Right lobe of liver (tissue), 6 donors: ENCODE results near the gene RNF208. TPM values are rescaled to one million over a fixed set of nuclear protein-coding genes. Genes with fewer than 3 reads are reported as not detected.

Experiments
- ATAC-seq, 4 donors: fragments of 200-7000 bp; cut with Tn5 transposase; one replicate each; pipeline ENCODE4 v1.9.1; 2020; ENCODE audit warnings: mild to moderate bottlenecking in 4 of 4, moderate library complexity in 4 of 4
- DNase-seq, 3 donors: peaks; one replicate each; pipeline ENCODE4 v3.0.0-alpha.2; 2020
- H3K27ac ChIP-seq, 3 donors: fragments of 200-600 bp; one replicate each; pipeline ENCODE4 v1.8.0; 2022
- H3K27me3 ChIP-seq, 2 donors: fragments of 200-600 bp; one replicate each; pipeline ENCODE4 v1.8.0; 2022
- H3K36me3 ChIP-seq, 4 donors: fragments of 200-600 bp; sonication (generic) in 1 of 4; one replicate each; pipeline versions ENCODE4 v1.5.1 to v1.8.0; 2017 to 2022; ENCODE audit warnings: control low read depth in 1 of 4
- H3K4me1 ChIP-seq, 4 donors: fragments of 200-600 bp; sonication (generic) in 1 of 4; one replicate each; pipeline versions ENCODE4 v1.5.1 to v1.8.0; 2017 to 2022; ENCODE audit warnings: control low read depth in 1 of 4
- H3K4me3 ChIP-seq, 3 donors: fragments of 200-600 bp; one replicate each; pipeline ENCODE4 v1.8.0; 2022
- H3K9me3 ChIP-seq, 4 donors: fragments of 200-600 bp; sonication (generic) in 1 of 4; one replicate each; pipeline versions ENCODE4 v1.5.1 to v1.8.0; 2017 to 2022; ENCODE audit warnings: control low read depth in 1 of 4
- CTCF ChIP-seq, 4 donors: fragments of 200-600 bp in 3 of 4; fragments of 450-650 bp in 1 of 4; IDR thresholded peaks; one replicate each; pipeline versions ENCODE4 v1.5.1 to v1.8.0; 2016 to 2022; ENCODE audit warnings: antibody characterized with exemption in 4 of 4, mild to moderate bottlenecking in 2 of 4
- POLR2A ChIP-seq: fragments of 450-650 bp; IDR thresholded peaks from one replicate; pipeline ENCODE4 v1.6.1; 2017; ENCODE audit warnings: antibody characterized with exemption, mild to moderate bottlenecking
- WGBS: methylation state at CpG from one replicate; pipeline ENCODE4 v1.1.6; 2018; ENCODE audit warnings: low coverage, low lambda C conversion rate; ENCODE audit not compliant: insufficient coverage; ENCODE audit errors: missing lambda C conversion rate; 5-methylcytosine and 5-hydroxymethylcytosine counted together
- intact Hi-C, 2 donors: fragments of 100-400 bp; cut with DNase I; formaldehyde crosslinking; loops; one replicate each; pipeline versions ENCODE4 v1.11.2 to v1.14.1; 2022
- total RNA-seq, 6 experiments: library from RNA; depleted of rRNA in 2 of 6; stranded (reverse); fragments of >200 nt in 2 of 6; fragmentation: NEBNext Ultra II Directional in 3 of 6; extraction: Animal tissue kit (Norgen Biotek cat#: 25700) in 3 of 6; gene quantifications; one replicate each; pipeline versions ENCODE4 v1.1.0 to v1.2.4, GENCODE V29; 2016 to 2023
- donor health status: DM: no; HTN: yes; CAD: no.
- donor health status: DM: no; HTN: no; CAD: no.
- donor health status: DM: no; HTN: no; CAD: no.
- donor health status: DM: no; HTN: yes; CAD: no.
- donor health status: DM: no; HTN: yes; CAD: no.

RNF208 gene
- total RNA-seq, 6 experiments from 2014 or later, result 3.5 to 12.2 (median 4.5) TPM

DNA sequence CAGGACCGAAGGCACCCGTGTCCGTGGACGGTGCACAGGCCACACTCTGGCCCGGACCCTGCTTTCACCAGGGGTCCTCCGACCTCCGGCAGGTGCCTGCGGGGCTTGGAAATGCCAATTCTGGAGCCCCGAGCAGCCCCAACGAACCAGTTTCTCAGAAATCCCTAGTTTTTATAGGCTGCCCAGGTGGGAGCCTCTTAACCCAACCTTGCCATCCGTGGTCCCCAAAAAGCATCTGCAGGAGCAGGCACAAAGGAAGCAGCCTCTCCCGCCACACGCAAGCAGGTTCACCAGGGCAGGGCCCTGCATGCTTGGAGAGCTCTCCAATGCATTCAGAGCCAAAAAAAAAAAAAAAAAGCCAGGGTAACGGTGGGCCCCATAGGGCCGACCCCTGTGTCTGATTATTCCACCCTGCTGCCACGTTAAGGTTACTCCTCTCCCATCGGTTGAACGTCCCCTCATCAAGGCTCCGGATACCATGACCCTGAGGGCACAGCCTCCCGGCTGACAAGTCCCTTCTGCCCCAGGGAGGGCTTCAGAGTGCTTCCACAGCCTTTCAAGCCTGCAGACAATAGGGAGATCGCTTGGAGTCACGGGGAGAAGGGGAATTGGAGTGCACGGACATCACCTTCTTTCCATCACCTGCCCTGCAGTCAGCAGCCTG lies 20.7 kb downstream of the RNF208 start:
- ATAC-seq (no peak), DNase-seq (no peak)
- TF ChIP-seq CTCF (IDR thresholded peaks at IDR 0.05), result no peak
- TF ChIP-seq POLR2A, result no peak
- Histone ChIP-seq H3K27me3 (no peaks in the 10 kb centered on the region), H3K4me1 (peaks cover 0 to 69% (median 25%) of the 10 kb centered on the region in 4 donors), H3K27ac (peak overlapping the region; percentile 18 to 84 (median 74)), H3K36me3 (no peaks in the 10 kb centered on the region), H3K4me3 (peak overlapping the region; percentile 35 to 73 (median 48)), H3K9me3 (no peaks in the 10 kb centered on the region)
- intact Hi-C loops, result no loop called here
- WGBS, result 14% methylated on average over 11 of the region's 23 CpGs

- peak within 1 kb of the TSS; percentile 18 to 84 (median 74) for H3K27ac ChIP-seq
These were observed 21.5 kb downstream of the RNF208 start, which contains the start of gene TPRN for GRCh38 chr9:137200311-137201204. Gene TPRN (minus strand): TSS chr9:137200741. CDS start chr9:137200711, 30 bp downstream.

GRCh38 chr9:137199411-137200121 lies 22.5 kb downstream of the RNF208 start:
- ATAC-seq, result no peak
- H3K27me3 ChIP-seq, result no peaks in the 10 kb centered on the region
- WGBS, result 9% methylated on average over 8 of the region's 51 CpGs
- H3K36me3 ChIP-seq, result no peaks in the 10 kb centered on the region
- TF ChIP-seq POLR2A (no peak), CTCF (IDR thresholded peaks at IDR 0.05) (no peak)
- H3K4me1 ChIP-seq, result peaks cover 0 to 79% (median 30%) of the 10 kb centered on the region in 4 donors
- H3K4me3 ChIP-seq, result peak overlapping the region; percentile 54 to 73 (median 57)
- no peak for DNase-seq
- no peaks in the 10 kb centered on the region for H3K9me3 ChIP-seq
- peak overlapping the region; percentile 56 to 71 (median 60) for H3K27ac ChIP-seq
- intact Hi-C loops, result no loop called here

More at GRCh38 chr9:137200311-137201204, 21.5 kb downstream of the RNF208 start, which contains the start of gene TPRN:
- ATAC-seq (peak; percentile 81 to 95 (median 88)), DNase-seq (peak; percentile 99 to 100 (median 100))
- TF ChIP-seq CTCF (IDR thresholded peaks at IDR 0.05) (no peak), POLR2A (peak; percentile 99)
- H3K36me3 ChIP-seq, result no peaks in the 10 kb centered on the region
- no peaks in the 10 kb centered on the region for H3K27me3 ChIP-seq
- peak within 1 kb of the TSS; percentile 54 to 73 (median 57) for H3K4me3 ChIP-seq
- H3K4me1 ChIP-seq, result peaks cover 0 to 73% (median 27%) of the 10 kb centered on the region in 4 donors
- H3K9me3 ChIP-seq, result no peaks in the 10 kb centered on the region
- intact Hi-C loops, result no loop called here
- WGBS, result no CpG with 5 or more reads among the region's 118 CpGs

DNA sequence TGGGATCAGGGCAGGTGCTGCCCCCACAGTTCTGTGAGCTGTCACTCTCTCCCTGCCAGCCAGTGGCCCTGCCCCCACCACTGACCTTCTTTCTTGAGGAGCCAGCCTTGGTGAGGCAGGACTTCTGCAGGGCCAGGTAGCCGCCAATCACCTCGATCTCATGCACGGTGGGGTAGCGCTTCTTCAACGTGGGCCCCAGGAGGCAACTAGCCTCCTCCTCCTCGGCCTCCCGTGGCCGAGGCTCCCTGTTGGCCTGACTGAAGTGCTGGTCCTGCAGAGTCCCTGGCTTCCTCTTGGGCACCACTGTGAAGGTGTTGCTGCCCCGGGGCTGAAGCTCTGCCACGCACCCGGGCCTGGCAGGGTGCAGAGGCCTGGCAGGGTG lies 23.1 kb downstream of the RNF208 start:
- H3K4me1 ChIP-seq, result peaks cover 0 to 79% (median 30%) of the 10 kb centered on the region in 4 donors
- H3K27ac ChIP-seq, result peak overlapping the region; percentile 56 to 71 (median 60)
- peak overlapping the region; percentile 54 to 73 (median 57) for H3K4me3 ChIP-seq
- TF ChIP-seq CTCF (IDR thresholded peaks at IDR 0.05) (no peak), POLR2A (no peak)
- WGBS, result 0% methylated on average over 1 of the region's 11 CpGs
- intact Hi-C loops, result no loop called here
- ATAC-seq (peak in 1 of 4 donors; percentile 0), DNase-seq (no peak)
- no peaks in the 10 kb centered on the region for H3K36me3 ChIP-seq
- no peaks in the 10 kb centered on the region for H3K9me3 ChIP-seq
- H3K27me3 ChIP-seq, result no peaks in the 10 kb centered on the region
